DND-41 (cell line): ENCODE results near the gene GGT5.
"Not testable (repeated sequence)": the region's sequence is repeated elsewhere in the genome, so short reads cannot be mapped to it uniquely, and the experiment has no call there.

Experiments
- ATAC-seq: fragments of 200-7000 bp; cut with Tn5 transposase; 3 replicates; pipeline ENCODE4 v1.9.1; 2021; ENCODE audit warnings: low read depth; ENCODE audit not compliant: insufficient read depth
- DNase-seq: peaks from one replicate; pipeline ENCODE4 v3.0.0-alpha.2; 2020
- H2AFZ ChIP-seq: 2 replicates; pipeline ENCODE4 v1.6.0; 2012; ENCODE audit warnings: low read depth, low read length
- H3K27ac ChIP-seq: 2 replicates; pipeline ENCODE4 v1.5.1; 2012; ENCODE audit warnings: low read length, inconsistent platforms
- H3K27me3 ChIP-seq: fragments of 200-600 bp; sonication (generic); 2 replicates; pipeline ENCODE4 v1.6.0; 2012; ENCODE audit warnings: low read length, mild to moderate bottlenecking, inconsistent platforms; ENCODE audit not compliant: insufficient read depth, poor library complexity
- H3K36me3 ChIP-seq: 2 replicates; pipeline ENCODE4 v1.5.1; 2012; ENCODE audit warnings: low read length, inconsistent platforms; ENCODE audit not compliant: insufficient read depth
- H3K4me1 ChIP-seq: 2 replicates; pipeline ENCODE4 v1.5.1; 2012; ENCODE audit warnings: mild to moderate bottlenecking, low read length; ENCODE audit not compliant: insufficient read depth
- H3K4me2 ChIP-seq: 2 replicates; pipeline ENCODE4 v1.6.0; 2012; ENCODE audit warnings: mild to moderate bottlenecking, moderate library complexity, low read length, inconsistent platforms; ENCODE audit not compliant: insufficient read depth
- H3K4me3 ChIP-seq, 2 experiments: fragments of 200-600 bp in 1 of 2; shearing (Covaris generic) in 1 of 2; 2 replicates each; pipeline ENCODE4 v1.5.1; 2012 to 2016; ENCODE audit warnings: inconsistent platforms in 2 of 2, low read length in 2 of 2, mild to moderate bottlenecking in 2 of 2, low read depth in 1 of 2, moderate library complexity in 1 of 2
- H3K79me2 ChIP-seq: 2 replicates; pipeline ENCODE4 v1.6.0; 2012; ENCODE audit warnings: low read length, inconsistent platforms; ENCODE audit not compliant: insufficient read depth
- H3K9ac ChIP-seq: 2 replicates; pipeline ENCODE4 v1.6.0; 2012; ENCODE audit warnings: low read depth, mild to moderate bottlenecking, inconsistent platforms, low read length, moderate library complexity
- H3K9me3 ChIP-seq: 2 replicates; pipeline ENCODE4 v1.5.1; 2012; ENCODE audit warnings: low read length, moderate library complexity, mild to moderate bottlenecking, inconsistent platforms; ENCODE audit not compliant: insufficient read depth, severe bottlenecking
- H4K20me1 ChIP-seq: 2 replicates; pipeline ENCODE4 v1.6.0; 2012; ENCODE audit warnings: low read length; ENCODE audit not compliant: insufficient read depth
- EZH2 ChIP-seq: IDR thresholded peaks from 3 replicates; pipeline ENCODE4 v1.6.1; 2012; ENCODE audit warnings: borderline replicate concordance, low read depth, mild to moderate bottlenecking, moderate library complexity, low read length, inconsistent platforms; ENCODE audit not compliant: severe bottlenecking
- TF ChIP-seq, protein P1 (sequence below): IDR thresholded peaks from 2 replicates; pipeline ENCODE4 v1.5.1; 2012; ENCODE audit warnings: borderline replicate concordance, low read length, moderate library complexity, mild to moderate bottlenecking; ENCODE audit not compliant: poor library complexity, severe bottlenecking; ENCODE audit errors: extremely low read depth

Gene GGT5

DNA sequence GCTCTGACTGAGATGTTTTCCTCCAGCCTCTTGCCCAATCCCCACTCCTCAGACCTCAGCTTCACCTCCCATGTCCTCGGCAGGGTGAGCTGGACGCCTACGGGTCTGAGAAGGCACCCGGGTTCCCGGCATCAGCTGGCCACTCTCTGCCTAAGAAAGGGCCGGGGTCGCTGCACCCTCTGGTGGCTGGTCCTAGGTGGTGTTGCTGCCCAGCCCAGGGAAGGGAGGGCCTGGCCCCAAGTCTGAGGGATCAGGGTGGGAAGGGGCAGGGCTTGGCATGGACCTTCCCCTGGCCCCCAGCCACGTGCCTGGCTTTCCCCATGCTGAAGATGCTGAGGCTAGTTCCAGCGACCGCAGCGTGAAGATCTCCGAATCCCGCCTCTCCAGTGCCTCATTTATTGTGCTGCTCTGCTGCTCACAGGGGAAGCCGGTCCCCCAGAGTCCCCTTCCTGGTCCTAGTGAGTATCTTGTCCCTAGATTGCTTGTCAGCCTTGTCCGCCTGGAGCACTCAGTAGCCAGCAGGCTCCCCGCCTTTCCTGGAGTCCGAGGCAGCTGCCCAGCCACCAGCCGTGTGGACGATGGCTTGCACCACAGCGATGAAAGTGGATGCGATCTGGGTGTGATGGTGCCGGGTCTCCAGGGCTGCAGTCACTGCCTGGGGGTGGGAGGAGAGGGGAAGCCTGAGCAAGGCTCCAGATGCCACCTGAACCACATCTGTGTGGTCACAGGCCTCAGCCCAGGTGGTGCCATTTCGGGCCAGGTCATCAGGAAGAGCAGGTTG is 2.9 kb upstream of the GGT5 start:
- Histone ChIP-seq H3K9me3 (no peaks in the 10 kb centered on the region), H3K27me3 (no peaks in the 10 kb centered on the region), H3K36me3 (no peaks in the 10 kb centered on the region), H3K4me1 (peaks cover 16% of the 10 kb centered on the region), H3K27ac (no peak overlapping the region), H2AFZ (no peak overlapping the region), H3K4me2 (no peak overlapping the region), H3K9ac (no peak overlapping the region), H3K79me2 (no peaks in the 10 kb centered on the region), H3K4me3 (no peak overlapping the region), H4K20me1 (no peaks in the 10 kb centered on the region; the same call in none of the 2 replicates)
- peak; percentile 42 for DNase-seq
- peak; percentile 78; the same call in 2 of the 3 replicates for ATAC-seq
- TF ChIP-seq, protein P1, sequence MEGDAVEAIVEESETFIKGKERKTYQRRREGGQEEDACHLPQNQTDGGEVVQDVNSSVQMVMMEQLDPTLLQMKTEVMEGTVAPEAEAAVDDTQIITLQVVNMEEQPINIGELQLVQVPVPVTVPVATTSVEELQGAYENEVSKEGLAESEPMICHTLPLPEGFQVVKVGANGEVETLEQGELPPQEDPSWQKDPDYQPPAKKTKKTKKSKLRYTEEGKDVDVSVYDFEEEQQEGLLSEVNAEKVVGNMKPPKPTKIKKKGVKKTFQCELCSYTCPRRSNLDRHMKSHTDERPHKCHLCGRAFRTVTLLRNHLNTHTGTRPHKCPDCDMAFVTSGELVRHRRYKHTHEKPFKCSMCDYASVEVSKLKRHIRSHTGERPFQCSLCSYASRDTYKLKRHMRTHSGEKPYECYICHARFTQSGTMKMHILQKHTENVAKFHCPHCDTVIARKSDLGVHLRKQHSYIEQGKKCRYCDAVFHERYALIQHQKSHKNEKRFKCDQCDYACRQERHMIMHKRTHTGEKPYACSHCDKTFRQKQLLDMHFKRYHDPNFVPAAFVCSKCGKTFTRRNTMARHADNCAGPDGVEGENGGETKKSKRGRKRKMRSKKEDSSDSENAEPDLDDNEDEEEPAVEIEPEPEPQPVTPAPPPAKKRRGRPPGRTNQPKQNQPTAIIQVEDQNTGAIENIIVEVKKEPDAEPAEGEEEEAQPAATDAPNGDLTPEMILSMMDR: peak; percentile 72
- TF ChIP-seq EZH2: no peak

DNA sequence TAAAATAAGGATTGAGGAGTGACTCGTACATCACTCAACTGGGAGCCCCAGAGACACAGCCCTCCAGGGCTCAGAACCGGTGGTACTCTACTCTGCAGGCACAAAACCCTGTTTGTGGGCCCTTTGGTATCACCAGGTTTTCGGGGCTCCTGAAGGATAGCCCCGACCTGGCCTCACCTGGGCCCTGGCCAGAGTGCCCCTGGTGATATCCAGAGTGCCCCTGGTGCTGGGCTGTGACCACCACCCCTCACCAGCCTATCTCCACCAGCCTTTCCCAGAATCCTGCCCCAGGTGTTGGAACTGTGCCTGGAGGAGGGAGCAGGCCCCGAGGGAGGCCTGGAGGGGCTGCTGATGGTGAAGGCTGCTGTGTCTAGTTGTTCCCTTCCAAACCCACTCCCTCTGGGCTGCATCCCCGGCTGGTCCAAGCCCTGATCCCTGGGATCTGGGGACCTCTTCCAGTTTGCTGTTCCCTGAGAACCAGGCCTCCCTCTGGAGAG is 2.2 kb upstream of the GGT5 start:
- TF ChIP-seq EZH2: no peak
- TF ChIP-seq, protein P1: no peak
- Histone ChIP-seq H3K9me3 (no peaks in the 10 kb centered on the region), H3K27me3 (no peaks in the 10 kb centered on the region), H3K9ac (no peak overlapping the region), H3K4me3 (no peak overlapping the region), H3K36me3 (no peaks in the 10 kb centered on the region), H3K79me2 (no peaks in the 10 kb centered on the region), H3K4me1 (peaks cover 23% of the 10 kb centered on the region), H3K4me2 (no peak overlapping the region), H3K27ac (no peak overlapping the region), H2AFZ (no peak overlapping the region), H4K20me1 (no peaks in the 10 kb centered on the region; the same call in none of the 2 replicates)
- no peak for DNase-seq
- ATAC-seq: no peak

DNA sequence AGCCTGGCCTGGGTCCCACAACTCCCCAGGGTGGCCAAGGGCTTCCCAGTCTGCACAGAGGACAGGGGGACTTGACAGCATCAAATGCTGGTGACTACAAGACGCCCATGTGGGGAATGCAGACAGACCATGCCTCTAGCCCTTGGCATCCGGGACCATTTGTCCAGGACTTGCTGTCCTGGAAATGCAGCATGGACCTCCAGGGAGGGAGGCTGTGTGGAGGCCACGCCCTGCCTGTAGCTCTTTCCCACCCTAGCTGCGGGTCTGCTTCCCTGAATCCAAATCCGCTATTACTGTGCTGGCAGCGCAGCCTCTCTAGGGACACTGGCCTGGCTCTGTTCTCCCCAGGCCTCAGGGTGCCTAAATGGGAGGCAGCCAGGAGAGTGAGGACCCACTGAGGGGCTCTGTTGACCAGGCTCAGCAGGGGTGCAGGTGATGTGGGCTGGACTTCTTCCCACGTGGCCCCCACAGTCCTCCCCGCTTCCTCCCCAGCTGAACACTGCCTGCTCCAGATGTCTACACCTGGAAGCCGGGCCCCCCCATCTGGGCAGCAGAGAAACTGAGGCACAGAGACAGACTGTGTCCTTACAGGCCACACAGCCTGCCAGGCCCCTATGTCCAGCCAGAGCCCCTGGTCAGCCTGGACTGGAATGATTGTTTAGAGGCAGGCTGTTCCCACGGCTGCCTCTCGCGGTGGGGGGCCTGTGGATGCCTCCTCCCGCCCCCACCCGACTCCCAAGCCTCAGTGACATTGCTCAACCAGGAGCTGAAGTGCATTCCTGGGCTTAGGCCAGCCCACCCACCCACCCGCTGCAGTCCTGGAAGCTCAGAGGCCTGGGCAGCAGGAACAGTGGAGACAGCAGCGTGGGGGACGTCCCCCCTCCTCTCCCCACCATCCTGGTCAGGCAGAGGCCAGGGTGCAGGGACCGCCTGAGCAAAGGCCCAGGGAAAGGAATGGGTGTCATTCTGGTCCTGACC is 991 bp upstream of the GGT5 start:
- H3K4me3 ChIP-seq, H3K9me3 ChIP-seq, H4K20me1 ChIP-seq, H3K79me2 ChIP-seq, DNase-seq, H3K36me3 ChIP-seq, H3K9ac ChIP-seq, H2AFZ ChIP-seq, ATAC-seq, H3K4me2 ChIP-seq, H3K27ac ChIP-seq, H3K27me3 ChIP-seq: not testable (repeated sequence)
- H3K4me1 ChIP-seq: peaks cover 24% of the 10 kb centered on the region
